Fibroblast of lung (primary cell): ENCODE results near the gene ZNF341. TPM values are rescaled to one million over a fixed set of nuclear protein-coding genes. Genes with fewer than 3 reads are reported as not detected.

Experiments used
- DNase-seq, 2 donors: peaks; one replicate each; pipeline versions ENCODE4 v3.0.0 to v3.0.0-alpha.2; 2010; ENCODE audit warnings: low read depth in 2 of 2
- H2AFZ ChIP-seq: 2 replicates; pipeline ENCODE4 v1.5.1; 2012; ENCODE audit warnings: low read length, control low read depth, inconsistent platforms
- H3K27ac ChIP-seq: 2 replicates; pipeline ENCODE4 v1.5.1; 2011; ENCODE audit warnings: low read length, control low read depth; ENCODE audit not compliant: insufficient read depth
- H3K27me3 ChIP-seq: 2 replicates; pipeline ENCODE4 v1.5.1; 2011; ENCODE audit warnings: mild to moderate bottlenecking, low read length; ENCODE audit not compliant: control insufficient read depth, insufficient read depth
- H3K36me3 ChIP-seq: 2 replicates; pipeline ENCODE4 v1.5.1; 2011; ENCODE audit warnings: low read length; ENCODE audit not compliant: control insufficient read depth, insufficient read depth
- H3K4me1 ChIP-seq: 2 replicates; pipeline ENCODE4 v1.5.1; 2011; ENCODE audit warnings: low read length; ENCODE audit not compliant: control insufficient read depth, insufficient read depth; ENCODE audit errors: extremely low read depth
- H3K4me2 ChIP-seq: 2 replicates; pipeline ENCODE4 v1.5.1; 2011; ENCODE audit warnings: low read length, control low read depth; ENCODE audit not compliant: insufficient read depth; ENCODE audit errors: extremely low read depth
- H3K4me3 ChIP-seq, 4 experiments: fragments of 200-600 bp in 1 of 4; sonication (generic) in 1 of 4; replicated peaks in 1 of 4; 2 replicates each; pipeline ENCODE4 v1.5.1; 2011 to 2016; ENCODE audit warnings: low read length in 4 of 4, low read depth in 3 of 4, mild to moderate bottlenecking in 3 of 4, control low read depth in 2 of 4, inconsistent platforms in 1 of 4, mixed read lengths in 1 of 4; ENCODE audit not compliant: insufficient read depth in 1 of 4; ENCODE audit errors: control extremely low read depth in 1 of 4
- H3K79me2 ChIP-seq: 2 replicates; pipeline ENCODE4 v1.5.1; 2012; ENCODE audit warnings: mild to moderate bottlenecking, low read length, inconsistent platforms; ENCODE audit not compliant: control insufficient read depth, insufficient read depth
- H3K9ac ChIP-seq: 2 replicates; pipeline ENCODE4 v1.5.1; 2011; ENCODE audit warnings: mild to moderate bottlenecking, low read length, control low read depth; ENCODE audit not compliant: insufficient read depth
- H3K9me3 ChIP-seq: 2 replicates; pipeline ENCODE4 v1.5.1; 2012; ENCODE audit warnings: low read depth, low read length; ENCODE audit not compliant: control insufficient read depth, insufficient read depth
- H4K20me1 ChIP-seq: 2 replicates; pipeline ENCODE4 v1.5.1; 2011; ENCODE audit warnings: low read length; ENCODE audit not compliant: control insufficient read depth, insufficient read depth; ENCODE audit errors: extremely low read depth
- polyA plus RNA-seq, 2 donors: library from polyadenylated mRNA; depleted of rRNA in 1 of 2; stranded (reverse) in 1 of 2; unstranded in 1 of 2; fragments of >200 nt; gene quantifications; 2 replicates each; pipeline ENCODE4 v1.2.1, GENCODE V29; 2011 to 2012; ENCODE audit warnings: missing spikeins in 1 of 2
- total RNA-seq: library from RNA; depleted of rRNA; stranded (reverse); fragments of >200 nt; gene quantifications from 2 replicates; pipeline ENCODE4 v1.2.1, GENCODE V29; 2014
- TF ChIP-seq, protein P1 (sequence below), 2 donors: IDR thresholded peaks in 1 of 2; conservative IDR thresholded peaks in 1 of 2; 1 replicate in 1 of 2; 2 replicates in 1 of 2; pipeline ENCODE4 v1.5.1; 2011 to 2012; ENCODE audit warnings: low read length in 2 of 2, control low read depth in 1 of 2, inconsistent platforms in 1 of 2, low read depth in 1 of 2, mild to moderate bottlenecking in 1 of 2

Gene ZNF341
- total and polyA plus RNA-seq, 2 donors (not counting 1 experiment from before 2014, with no cell fraction given): 0.99 to 1.1 TPM

DNA sequence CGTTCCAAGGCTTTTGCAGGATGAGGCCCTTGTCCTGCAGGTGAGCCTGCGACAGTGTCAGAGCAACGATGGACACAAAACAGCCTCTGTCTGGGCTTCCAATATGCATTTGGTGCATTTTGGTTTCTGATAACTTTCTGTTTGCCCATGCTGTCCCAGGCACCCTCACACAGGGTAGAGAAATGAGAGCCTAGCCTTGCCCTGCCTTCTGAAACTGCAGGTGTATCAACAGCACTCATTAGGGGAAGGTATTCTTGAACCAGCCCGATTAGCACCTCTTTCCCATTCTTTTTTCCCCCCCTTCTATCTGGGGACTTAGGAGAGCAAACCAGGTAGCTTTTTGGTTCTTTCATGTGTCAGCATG, 109.6 kb downstream of the ZNF341 start:
- TF ChIP-seq, protein P1, sequence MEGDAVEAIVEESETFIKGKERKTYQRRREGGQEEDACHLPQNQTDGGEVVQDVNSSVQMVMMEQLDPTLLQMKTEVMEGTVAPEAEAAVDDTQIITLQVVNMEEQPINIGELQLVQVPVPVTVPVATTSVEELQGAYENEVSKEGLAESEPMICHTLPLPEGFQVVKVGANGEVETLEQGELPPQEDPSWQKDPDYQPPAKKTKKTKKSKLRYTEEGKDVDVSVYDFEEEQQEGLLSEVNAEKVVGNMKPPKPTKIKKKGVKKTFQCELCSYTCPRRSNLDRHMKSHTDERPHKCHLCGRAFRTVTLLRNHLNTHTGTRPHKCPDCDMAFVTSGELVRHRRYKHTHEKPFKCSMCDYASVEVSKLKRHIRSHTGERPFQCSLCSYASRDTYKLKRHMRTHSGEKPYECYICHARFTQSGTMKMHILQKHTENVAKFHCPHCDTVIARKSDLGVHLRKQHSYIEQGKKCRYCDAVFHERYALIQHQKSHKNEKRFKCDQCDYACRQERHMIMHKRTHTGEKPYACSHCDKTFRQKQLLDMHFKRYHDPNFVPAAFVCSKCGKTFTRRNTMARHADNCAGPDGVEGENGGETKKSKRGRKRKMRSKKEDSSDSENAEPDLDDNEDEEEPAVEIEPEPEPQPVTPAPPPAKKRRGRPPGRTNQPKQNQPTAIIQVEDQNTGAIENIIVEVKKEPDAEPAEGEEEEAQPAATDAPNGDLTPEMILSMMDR (conservative IDR thresholded peaks at IDR 0.05 in 1 of 2, IDR thresholded peaks at IDR 0.05 in 1 of 2; ENCODE audit: low read depth in 1 of 2, low read length in 2 of 2): no peak
- Histone ChIP-seq H3K9ac (no peak overlapping the region), H3K27me3 (no peaks in the 10 kb centered on the region), H3K79me2 (peaks cover 48% of the 10 kb centered on the region), H3K4me1 (no peaks in the 10 kb centered on the region), H3K36me3 (no peaks in the 10 kb centered on the region), H2AFZ (no peak overlapping the region), H3K4me3 (no peak overlapping the region), H3K9me3 (no peaks in the 10 kb centered on the region), H3K4me2 (no peak overlapping the region), H3K27ac (no peak overlapping the region), H4K20me1 (no peaks in the 10 kb centered on the region)
- DNase-seq: no peak

Other genes with a start within 250 kb of the ZNF341 start
- gene CBFA2T2, start 241.9 kb upstream of the ZNF341 start, total RNA-seq: 5.1 and 7.3 TPM in 2 replicates
- gene CBFA2T2, start 241.9 kb upstream of the ZNF341 start, polyA plus RNA-seq: 4.8 and 5.6 TPM in 2 replicates
- gene C20orf144, start 69.7 kb upstream of the ZNF341 start, total RNA-seq: under 0.01 and 0.17 TPM in 2 replicates
- 0.10 and 0.20 TPM in 2 replicates for gene C20orf144, start 69.7 kb upstream of the ZNF341 start, polyA plus RNA-seq
- 1.8 and 2.0 TPM in 2 replicates for gene ACTL10, start 65.1 kb upstream of the ZNF341 start, total RNA-seq
- 0.26 and 0.32 TPM in 2 replicates for gene ACTL10, start 65.1 kb upstream of the ZNF341 start, polyA plus RNA-seq
- gene NECAB3, start 57.6 kb upstream of the ZNF341 start, total RNA-seq: 20.5 and 21.6 TPM in 2 replicates
- 5.1 and 7.1 TPM in 2 replicates for gene NECAB3, start 57.6 kb upstream of the ZNF341 start, polyA plus RNA-seq
- 0.51 and 2.1 TPM in 2 replicates for gene E2F1, start 45.6 kb upstream of the ZNF341 start, total RNA-seq
- 3.5 and 9.6 TPM in 2 replicates for gene E2F1, start 45.6 kb upstream of the ZNF341 start, polyA plus RNA-seq
- gene PXMP4, start 11.7 kb upstream of the ZNF341 start, total RNA-seq: 4.6 and 6.3 TPM in 2 replicates
- 4.1 and 5.2 TPM in 2 replicates for gene PXMP4, start 11.7 kb upstream of the ZNF341 start, polyA plus RNA-seq
- gene CHMP4B, start 79.4 kb downstream of the ZNF341 start, total RNA-seq: 26.3 and 26.5 TPM in 2 replicates
- 61.3 and 83.2 TPM in 2 replicates for gene CHMP4B, start 79.4 kb downstream of the ZNF341 start, polyA plus RNA-seq